ENCODE data around the gene ZBTB33. TPM values are rescaled to one million over a fixed set of nuclear protein-coding genes. Genes with fewer than 3 reads are reported as not detected.

ZBTB33 gene
- total RNA-seq, 1 experiment from 2014 or later: 25.5 TPM

DNA sequence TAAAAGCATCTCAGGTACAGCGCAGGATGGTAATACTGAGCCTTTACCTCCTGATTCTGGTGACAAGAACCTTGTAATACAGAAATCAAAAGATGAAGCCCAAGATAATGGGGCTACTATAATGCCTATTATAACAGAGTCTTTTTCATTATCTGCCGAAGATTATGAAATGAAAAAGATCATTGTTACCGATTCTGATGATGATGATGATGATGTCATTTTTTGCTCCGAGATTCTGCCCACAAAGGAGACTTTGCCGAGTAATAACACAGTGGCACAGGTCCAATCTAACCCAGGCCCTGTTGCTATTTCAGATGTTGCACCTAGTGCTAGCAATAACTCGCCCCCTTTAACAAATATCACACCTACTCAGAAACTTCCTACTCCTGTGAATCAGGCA, 3.2 kb downstream of the ZBTB33 start:
- Histone ChIP-seq H2AFZ (ENCODE audit: low read length) (no peak overlapping the region), H3K9me3 (ENCODE audit: low read length) (no peaks in the 10 kb centered on the region), H3K9ac (ENCODE audit: low read length) (no peak overlapping the region), H3K4me2 (ENCODE audit: low read depth, low read length, poor library complexity, severe bottlenecking) (no peak overlapping the region), H4K20me1 (ENCODE audit: insufficient read depth, low read depth, low read length) (no peaks in the 10 kb centered on the region), H3K79me2 (ENCODE audit: low read length) (peaks cover 15% of the 10 kb centered on the region), H3K9me2 (replicated peaks; ENCODE audit: insufficient read depth, low read length) (no peaks in the 10 kb centered on the region), H3K36me3 (ENCODE audit: insufficient read depth, low read length) (peaks cover 18% of the 10 kb centered on the region; the same call in 1 of the 2 replicates), H3K27me3 (ENCODE audit: low read length) (no peaks in the 10 kb centered on the region), H3K27ac (ENCODE audit: low read length) (no peak overlapping the region), H3K4me3 (ENCODE audit: low read length) (no peak overlapping the region), H3K4me1 (ENCODE audit: low read length) (peaks cover 7% of the 10 kb centered on the region)
- no peak for DNase-seq

DNA sequence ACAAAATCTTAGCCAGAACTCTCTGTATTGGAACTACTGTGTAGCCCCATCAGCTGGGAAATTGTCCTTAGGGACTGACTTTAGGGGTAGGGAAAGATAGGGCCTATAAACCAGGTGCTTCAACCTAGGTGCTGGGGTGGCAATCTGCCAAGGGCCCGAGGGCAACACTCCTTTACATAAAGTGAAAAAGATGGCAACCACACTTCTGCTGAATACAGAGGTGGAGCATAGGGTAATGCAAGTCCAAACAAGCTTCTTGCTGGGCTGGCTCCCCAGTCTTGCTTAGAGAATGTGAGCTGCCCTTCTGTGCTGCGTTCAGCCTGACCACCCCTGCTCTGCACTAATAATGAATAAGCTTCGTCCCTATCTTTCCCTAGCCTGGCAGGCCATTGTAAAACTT, 9.8 kb downstream of the ZBTB33 start:
- H3K4me1 ChIP-seq (ENCODE audit: low read length): no peaks in the 10 kb centered on the region
- H3K4me2 ChIP-seq (ENCODE audit: low read depth, low read length, poor library complexity, severe bottlenecking): no peak overlapping the region
- no peak overlapping the region for H2AFZ ChIP-seq (ENCODE audit: low read length)
- H3K79me2 ChIP-seq (ENCODE audit: low read length): no peaks in the 10 kb centered on the region
- H3K27ac ChIP-seq (ENCODE audit: low read length): no peak overlapping the region
- DNase-seq: no peak
- H3K36me3 ChIP-seq (ENCODE audit: insufficient read depth, low read length): peaks cover 10% of the 10 kb centered on the region; the same call in 1 of the 2 replicates
- no peaks in the 10 kb centered on the region for H3K9me2 ChIP-seq (replicated peaks; ENCODE audit: insufficient read depth, low read length)
- no peak overlapping the region for H3K9ac ChIP-seq (ENCODE audit: low read length)
- H3K27me3 ChIP-seq (ENCODE audit: low read length): no peaks in the 10 kb centered on the region
- H4K20me1 ChIP-seq (ENCODE audit: insufficient read depth, low read depth, low read length): no peaks in the 10 kb centered on the region
- H3K9me3 ChIP-seq (ENCODE audit: low read length): no peaks in the 10 kb centered on the region
- H3K4me3 ChIP-seq (ENCODE audit: low read length): no peak overlapping the region

DNA sequence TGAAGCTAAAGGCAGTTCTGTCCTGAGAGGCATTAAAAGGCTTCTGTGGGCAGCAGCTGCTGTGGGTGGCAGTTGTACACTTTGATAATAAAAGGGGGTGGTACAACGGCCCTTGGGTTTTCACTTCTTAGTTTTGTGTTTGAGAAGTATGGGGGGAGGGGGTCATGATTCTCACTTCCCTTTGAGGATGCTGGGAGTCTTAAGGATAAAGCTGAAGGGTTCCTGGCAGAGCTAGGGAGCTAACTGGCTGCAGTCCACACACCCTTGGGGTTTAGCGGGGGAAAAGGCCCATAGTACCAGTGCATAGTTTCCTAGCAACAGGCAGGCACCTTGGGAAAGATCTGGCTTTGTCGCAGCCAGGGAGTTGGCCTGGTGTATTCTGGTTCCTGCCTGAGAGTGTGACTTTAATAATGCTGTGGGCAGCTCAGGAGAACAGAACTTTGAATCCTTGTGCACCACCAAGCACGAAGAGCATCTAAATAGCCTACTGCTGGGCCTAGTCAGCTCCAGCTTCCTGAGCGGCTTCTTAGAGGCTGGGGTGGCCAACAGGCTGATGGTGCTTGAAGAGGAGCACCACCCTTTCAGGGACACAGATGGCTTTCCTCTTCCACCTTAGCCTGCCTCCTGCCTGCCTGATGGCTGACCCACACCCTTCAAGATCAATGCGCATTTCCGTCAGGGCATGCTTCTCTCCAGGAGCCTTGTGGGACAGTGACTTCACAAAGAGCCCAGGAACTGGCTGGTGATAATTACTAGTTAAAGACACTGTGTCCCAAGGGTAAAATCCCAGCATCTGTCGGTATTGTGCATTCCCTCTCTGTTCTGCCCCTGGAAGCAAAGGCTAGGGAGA, 12.5 kb downstream of the ZBTB33 start:
- DNase-seq: no peak
- Histone ChIP-seq H3K27ac (ENCODE audit: low read length) (no peak overlapping the region), H3K9me3 (ENCODE audit: low read length) (no peaks in the 10 kb centered on the region), H2AFZ (ENCODE audit: low read length) (no peak overlapping the region), H3K4me2 (ENCODE audit: low read depth, low read length, poor library complexity, severe bottlenecking) (no peak overlapping the region), H3K27me3 (ENCODE audit: low read length) (no peaks in the 10 kb centered on the region), H3K9me2 (replicated peaks; ENCODE audit: insufficient read depth, low read length) (no peaks in the 10 kb centered on the region), H3K4me1 (ENCODE audit: low read length) (no peaks in the 10 kb centered on the region), H3K9ac (ENCODE audit: low read length) (no peak overlapping the region), H4K20me1 (ENCODE audit: insufficient read depth, low read depth, low read length) (no peaks in the 10 kb centered on the region), H3K79me2 (ENCODE audit: low read length) (no peaks in the 10 kb centered on the region), H3K4me3 (ENCODE audit: low read length) (no peak overlapping the region), H3K36me3 (ENCODE audit: insufficient read depth, low read length) (no peaks in the 10 kb centered on the region)

DNA sequence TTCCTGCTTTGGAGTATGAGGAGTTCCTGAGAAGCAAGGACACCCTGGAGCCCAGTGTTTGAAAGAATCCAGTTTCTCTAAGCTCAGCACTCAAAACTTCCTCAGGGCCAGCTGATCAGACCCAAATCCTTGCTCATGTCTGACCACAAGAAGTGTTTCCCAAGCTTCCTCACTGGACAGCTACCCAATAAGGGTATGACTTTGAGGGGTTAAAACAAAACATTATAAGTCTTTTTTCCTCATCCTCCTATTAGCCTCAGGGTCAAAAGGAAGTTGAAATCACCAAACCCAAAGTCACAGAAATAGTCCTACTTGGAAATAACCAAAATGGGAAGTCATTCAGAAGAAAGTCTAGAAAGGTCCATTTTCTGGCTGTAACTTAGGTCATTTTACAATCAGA, 13.7 kb downstream of the ZBTB33 start:
- Histone ChIP-seq H3K4me1 (ENCODE audit: low read length) (no peaks in the 10 kb centered on the region), H3K79me2 (ENCODE audit: low read length) (no peaks in the 10 kb centered on the region), H3K9ac (ENCODE audit: low read length) (no peak overlapping the region), H3K36me3 (ENCODE audit: insufficient read depth, low read length) (no peaks in the 10 kb centered on the region), H3K27me3 (ENCODE audit: low read length) (no peaks in the 10 kb centered on the region), H3K9me2 (replicated peaks; ENCODE audit: insufficient read depth, low read length) (no peaks in the 10 kb centered on the region), H3K9me3 (ENCODE audit: low read length) (no peaks in the 10 kb centered on the region), H3K27ac (ENCODE audit: low read length) (no peak overlapping the region), H4K20me1 (ENCODE audit: insufficient read depth, low read depth, low read length) (no peaks in the 10 kb centered on the region), H2AFZ (ENCODE audit: low read length) (no peak overlapping the region), H3K4me3 (ENCODE audit: low read length) (no peak overlapping the region), H3K4me2 (ENCODE audit: low read depth, low read length, poor library complexity, severe bottlenecking) (no peak overlapping the region)
- no peak for DNase-seq

DNA sequence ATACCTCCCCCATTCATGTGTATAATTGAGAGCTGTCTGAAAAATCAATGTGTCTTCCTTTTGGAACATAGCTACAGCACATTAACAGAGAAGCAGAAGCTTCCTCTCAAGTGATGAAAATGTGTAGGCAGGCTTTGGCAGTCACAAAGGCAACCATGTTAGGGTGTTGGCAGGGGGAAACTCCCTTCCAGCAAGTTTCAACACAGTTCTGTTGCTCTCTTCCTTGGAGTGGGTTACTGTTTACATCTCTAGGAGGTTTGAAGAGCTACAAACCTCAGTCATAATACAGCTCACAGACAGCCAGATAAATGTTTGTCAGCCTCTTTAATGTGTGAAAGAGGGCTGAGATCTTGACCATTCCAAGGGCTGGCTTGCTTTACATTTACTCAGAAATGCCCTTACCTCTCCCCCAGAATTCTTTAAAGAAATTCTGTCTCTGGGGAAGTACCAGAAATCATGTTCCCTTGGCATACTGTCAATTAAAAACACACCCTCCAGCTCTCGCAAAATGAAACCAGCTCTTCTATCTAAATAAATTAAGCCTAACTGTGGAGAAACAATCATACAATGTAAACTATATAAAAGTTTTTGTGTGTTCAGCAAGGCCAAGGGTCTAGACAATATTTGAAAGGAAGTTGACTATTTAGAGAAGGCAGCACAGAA, 18.9 kb downstream of the ZBTB33 start:
- Histone ChIP-seq H3K9me2 (replicated peaks; ENCODE audit: insufficient read depth, low read length) (no peaks in the 10 kb centered on the region), H2AFZ (ENCODE audit: low read length) (no peak overlapping the region), H3K36me3 (ENCODE audit: insufficient read depth, low read length) (no peaks in the 10 kb centered on the region), H3K27ac (ENCODE audit: low read length) (no peak overlapping the region), H3K27me3 (ENCODE audit: low read length) (no peaks in the 10 kb centered on the region), H4K20me1 (ENCODE audit: insufficient read depth, low read depth, low read length) (no peaks in the 10 kb centered on the region), H3K4me3 (ENCODE audit: low read length) (no peak overlapping the region), H3K79me2 (ENCODE audit: low read length) (no peaks in the 10 kb centered on the region), H3K4me1 (ENCODE audit: low read length) (no peaks in the 10 kb centered on the region), H3K9ac (ENCODE audit: low read length) (no peak overlapping the region), H3K9me3 (ENCODE audit: low read length) (no peaks in the 10 kb centered on the region), H3K4me2 (ENCODE audit: low read depth, low read length, poor library complexity, severe bottlenecking) (no peak overlapping the region)
- no peak for DNase-seq

DNA sequence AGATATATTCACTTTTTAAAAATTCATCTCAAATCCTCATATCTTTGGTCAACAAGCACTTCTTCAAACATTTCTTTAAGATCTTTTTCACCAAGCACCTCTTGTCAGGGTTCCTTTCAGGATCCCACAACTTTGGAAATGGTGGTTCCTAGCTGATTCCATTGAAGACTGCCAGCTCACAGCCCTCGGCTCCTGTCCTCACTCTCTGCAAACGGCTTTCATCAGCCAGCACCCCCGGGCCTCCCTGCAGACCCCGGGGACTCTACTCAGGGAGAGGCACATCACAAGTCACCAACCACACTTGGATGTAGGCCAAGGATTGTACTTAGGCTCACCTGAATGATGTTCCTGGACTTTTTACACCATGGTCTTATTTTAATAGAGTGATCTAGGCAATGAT, 20.0 kb downstream of the ZBTB33 start:
- Histone ChIP-seq H3K27ac (ENCODE audit: low read length) (no peak overlapping the region), H3K79me2 (ENCODE audit: low read length) (no peaks in the 10 kb centered on the region), H3K9me2 (replicated peaks; ENCODE audit: insufficient read depth, low read length) (no peaks in the 10 kb centered on the region), H3K4me1 (ENCODE audit: low read length) (no peaks in the 10 kb centered on the region), H3K36me3 (ENCODE audit: insufficient read depth, low read length) (no peaks in the 10 kb centered on the region), H3K4me3 (ENCODE audit: low read length) (no peak overlapping the region), H2AFZ (ENCODE audit: low read length) (no peak overlapping the region), H3K9ac (ENCODE audit: low read length) (no peak overlapping the region), H3K27me3 (ENCODE audit: low read length) (no peaks in the 10 kb centered on the region), H3K9me3 (ENCODE audit: low read length) (no peaks in the 10 kb centered on the region), H4K20me1 (ENCODE audit: insufficient read depth, low read depth, low read length) (no peaks in the 10 kb centered on the region), H3K4me2 (ENCODE audit: low read depth, low read length, poor library complexity, severe bottlenecking) (no peak overlapping the region)
- DNase-seq: no peak

DNA sequence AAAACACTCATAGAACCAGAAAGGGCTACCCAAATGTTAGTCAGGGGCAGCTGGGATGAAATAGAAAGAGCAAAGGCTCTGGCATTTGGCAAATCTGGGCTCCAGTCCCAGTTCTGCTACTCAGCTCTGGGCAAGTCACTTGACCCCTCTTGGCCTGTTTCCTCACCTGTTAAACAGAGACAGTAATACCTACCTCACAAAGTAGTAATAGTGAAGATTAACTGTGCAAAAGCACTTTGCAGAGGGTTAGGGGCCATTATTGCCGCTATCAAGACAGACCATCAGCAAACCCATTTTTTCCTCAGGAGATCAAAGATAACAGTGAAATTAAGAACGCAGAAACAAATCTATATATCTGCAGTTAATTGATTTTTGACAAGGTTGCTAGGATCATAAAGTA, 20.6 kb downstream of the ZBTB33 start:
- no peaks in the 10 kb centered on the region for H3K9me3 ChIP-seq (ENCODE audit: low read length)
- no peak overlapping the region for H3K9ac ChIP-seq (ENCODE audit: low read length)
- no peaks in the 10 kb centered on the region for H3K4me1 ChIP-seq (ENCODE audit: low read length)
- H2AFZ ChIP-seq (ENCODE audit: low read length): no peak overlapping the region
- no peak overlapping the region for H3K4me3 ChIP-seq (ENCODE audit: low read length)
- H3K36me3 ChIP-seq (ENCODE audit: insufficient read depth, low read length): no peaks in the 10 kb centered on the region
- no peak overlapping the region for H3K27ac ChIP-seq (ENCODE audit: low read length)
- H3K9me2 ChIP-seq (replicated peaks; ENCODE audit: insufficient read depth, low read length): no peaks in the 10 kb centered on the region
- no peaks in the 10 kb centered on the region for H3K79me2 ChIP-seq (ENCODE audit: low read length)
- H3K4me2 ChIP-seq (ENCODE audit: low read depth, low read length, poor library complexity, severe bottlenecking): no peak overlapping the region
- DNase-seq: no peak
- no peaks in the 10 kb centered on the region for H3K27me3 ChIP-seq (ENCODE audit: low read length)
- H4K20me1 ChIP-seq (ENCODE audit: insufficient read depth, low read depth, low read length): no peaks in the 10 kb centered on the region

DNA sequence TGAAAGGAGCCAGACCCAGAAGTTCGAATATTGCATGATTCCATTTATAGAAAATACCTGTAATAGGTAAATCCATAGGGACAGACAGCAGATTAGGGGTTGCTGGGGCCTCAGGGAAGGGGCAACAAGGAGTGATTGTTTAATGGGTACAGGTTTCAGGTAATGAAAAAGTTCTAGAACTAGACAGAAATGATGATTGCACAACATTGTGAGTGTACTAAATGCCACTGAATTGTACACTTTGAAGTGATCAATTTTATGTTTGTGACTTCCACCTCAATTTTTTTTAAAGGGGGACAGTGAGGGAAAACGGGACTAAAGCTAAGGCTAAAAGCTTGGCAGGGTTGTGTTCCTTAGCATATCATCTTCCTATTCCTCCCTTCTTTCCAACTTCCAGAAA, 23.5 kb downstream of the ZBTB33 start:
- Histone ChIP-seq H3K4me1 (ENCODE audit: low read length) (no peaks in the 10 kb centered on the region), H3K79me2 (ENCODE audit: low read length) (no peaks in the 10 kb centered on the region), H3K27me3 (ENCODE audit: low read length) (no peaks in the 10 kb centered on the region), H3K9me2 (replicated peaks; ENCODE audit: insufficient read depth, low read length) (no peaks in the 10 kb centered on the region), H3K4me3 (ENCODE audit: low read length) (no peak overlapping the region), H3K9ac (ENCODE audit: low read length) (no peak overlapping the region), H3K9me3 (ENCODE audit: low read length) (no peaks in the 10 kb centered on the region), H2AFZ (ENCODE audit: low read length) (no peak overlapping the region), H4K20me1 (ENCODE audit: insufficient read depth, low read depth, low read length) (no peaks in the 10 kb centered on the region), H3K27ac (ENCODE audit: low read length) (no peak overlapping the region), H3K36me3 (ENCODE audit: insufficient read depth, low read length) (no peaks in the 10 kb centered on the region), H3K4me2 (ENCODE audit: low read depth, low read length, poor library complexity, severe bottlenecking) (no peak overlapping the region)
- DNase-seq: no peak
